ENCODE results near the gene DNAH6. TPM values are rescaled to one million over a fixed set of nuclear protein-coding genes. Genes with fewer than 3 reads are reported as not detected.
"Not testable (repeated sequence)": the region's sequence is repeated elsewhere in the genome, so short reads cannot be mapped to it uniquely, and the experiment has no call there.

The DNAH6 gene
- 0.02 and 0.06 TPM in 2 replicates for total RNA-seq (2014; rRNA removed; shearing (Covaris generic))
- 0.06 TPM in 1 of 2 replicates, not detected in the other for polyA plus RNA-seq (2014; cell fraction: nucleus; rRNA removed)

DNA sequence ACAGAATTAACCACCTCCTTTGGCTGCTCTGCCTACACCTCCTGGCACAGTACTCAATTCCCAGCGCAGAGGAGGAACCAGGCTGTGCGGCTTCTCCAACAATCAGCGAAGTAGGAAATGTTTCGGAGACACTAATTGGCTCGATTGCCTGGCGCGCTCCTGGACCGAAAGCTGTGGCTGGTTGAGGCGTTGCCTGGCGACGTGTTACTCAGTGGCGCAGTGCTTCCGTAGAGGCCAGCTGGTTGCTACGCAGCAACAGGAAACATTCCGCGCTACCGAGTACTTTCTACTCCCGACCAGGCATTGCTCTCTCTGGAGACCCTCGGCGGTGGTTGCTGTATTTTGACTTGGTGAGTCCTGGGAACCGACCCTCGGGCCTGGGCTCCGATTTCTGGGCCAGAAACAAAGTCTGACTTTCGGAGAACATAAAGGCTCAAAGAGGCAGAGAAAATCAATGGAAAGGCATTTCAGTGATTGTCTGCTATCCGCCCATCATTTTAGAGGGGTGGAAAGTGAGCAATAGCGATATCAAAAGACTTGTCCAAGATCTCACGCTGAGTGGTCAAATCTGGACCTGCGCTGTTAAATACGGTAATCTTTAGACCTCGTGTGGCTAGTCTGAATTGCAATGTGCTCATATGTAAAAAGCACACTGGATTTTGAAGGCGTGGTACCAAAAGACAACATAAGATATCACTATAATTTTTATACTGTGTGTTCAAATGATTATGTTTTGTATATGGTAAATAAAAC, at the start of gene DNAH6:
Gene DNAH6, plus strand, starts transcription at position 265 of the 753 bp plus-strand sequence. CDS start 1,329 bp downstream, outside the sequence.
- DNase-seq (ENCODE audit: extremely low read depth, low read depth): peak; percentile 90

DNA sequence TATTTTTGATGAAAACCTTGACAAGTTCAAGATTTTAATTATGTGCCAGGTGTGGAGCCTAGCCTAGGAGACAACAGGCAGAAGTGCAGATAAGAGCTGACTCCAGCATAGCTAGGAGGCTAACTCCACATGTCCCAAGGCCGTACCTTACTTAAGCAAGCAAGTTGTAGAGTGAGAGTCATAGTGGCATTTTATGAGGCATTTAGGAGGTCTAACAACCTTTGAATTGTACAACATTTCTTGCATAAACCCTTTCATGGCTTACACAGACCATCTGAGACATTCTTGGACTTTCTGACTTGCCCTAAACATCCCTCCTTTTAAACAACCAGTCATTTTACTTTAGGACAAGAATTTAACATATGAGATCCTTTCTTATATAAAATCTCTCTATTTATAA, 48.9 kb upstream of the DNAH6 start:
- DNase-seq (ENCODE audit: extremely low read depth, low read depth): no peak

- not testable (repeated sequence) for DNase-seq (ENCODE audit: extremely low read depth, low read depth)
Observed at GRCh38 chr2:84472423-84472822, 43.9 kb upstream of the DNAH6 start.

GRCh38 chr2:84472856-84473565, 43.3 kb upstream of the DNAH6 start:
- DNase-seq (ENCODE audit: extremely low read depth, low read depth): no peak

- DNase-seq (ENCODE audit: extremely low read depth, low read depth): no peak
Observed at GRCh38 chr2:84474176-84474575, 42.1 kb upstream of the DNAH6 start.

DNA sequence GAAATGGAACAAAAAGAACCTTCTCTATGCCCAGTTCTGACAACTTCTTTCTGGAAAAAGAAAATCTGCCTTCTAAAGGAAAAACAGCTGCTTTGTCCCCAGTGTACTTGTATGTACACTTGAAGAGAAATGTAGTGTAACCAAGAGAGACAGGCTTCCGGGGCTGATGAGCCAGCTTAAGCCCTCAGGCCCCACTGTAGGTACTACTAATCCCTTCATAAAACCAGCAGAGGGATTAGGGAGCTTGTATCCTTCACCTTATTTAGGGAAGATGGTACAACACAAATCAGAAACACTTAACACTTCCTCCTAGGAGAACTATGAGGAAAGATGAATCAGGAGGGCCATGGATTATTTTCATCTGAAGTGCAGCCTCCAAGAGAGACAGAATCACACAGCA, 38.4 kb upstream of the DNAH6 start:
- no peak for DNase-seq (ENCODE audit: extremely low read depth, low read depth)

- DNase-seq (ENCODE audit: extremely low read depth, low read depth): no peak
Observed at GRCh38 chr2:84478867-84479266, 37.4 kb upstream of the DNAH6 start.

DNA sequence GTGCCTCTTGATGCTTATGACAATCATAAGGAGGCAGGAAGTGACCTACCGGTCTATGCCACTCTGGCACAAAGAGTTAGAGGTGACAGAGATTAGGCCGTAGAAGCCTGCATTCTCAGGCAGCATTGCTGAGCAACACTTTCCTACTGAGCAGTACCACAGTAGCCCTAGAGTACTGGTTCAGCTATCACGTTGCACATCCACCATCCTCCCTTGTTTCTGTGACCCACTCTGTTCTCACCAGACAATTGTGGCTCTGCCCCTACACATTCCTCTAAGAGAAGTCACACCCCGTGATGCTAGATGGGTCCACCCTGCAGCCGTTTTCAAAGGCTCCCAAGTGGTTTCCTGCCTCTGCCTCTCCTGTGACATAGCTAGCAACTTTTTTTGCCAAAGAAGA, 34.6 kb upstream of the DNAH6 start:
- DNase-seq (ENCODE audit: extremely low read depth, low read depth): no peak

DNA sequence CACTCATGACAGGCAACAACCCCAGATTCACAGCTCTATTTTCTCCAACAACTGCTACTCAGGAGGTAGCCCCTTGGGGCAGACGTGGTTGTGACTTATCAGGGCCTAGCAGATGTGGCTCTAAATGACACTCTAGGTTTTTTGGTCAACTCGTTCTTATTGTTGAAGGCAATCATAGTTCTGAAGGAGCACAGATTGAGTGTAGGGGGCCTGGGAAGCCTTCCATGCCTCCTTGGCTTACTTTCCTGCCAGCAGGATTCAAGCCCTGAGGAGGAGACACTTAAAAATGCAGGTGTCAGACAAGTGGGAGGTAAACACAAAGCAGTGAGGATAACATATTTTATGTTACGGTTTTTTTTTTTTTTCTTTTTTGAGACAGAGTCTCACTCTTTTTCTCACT, 33.7 kb upstream of the DNAH6 start:
- no peak for DNase-seq (ENCODE audit: extremely low read depth, low read depth)

GRCh38 chr2:84483320-84483719, 33.0 kb upstream of the DNAH6 start:
- no peak for DNase-seq (ENCODE audit: extremely low read depth, low read depth)

GRCh38 chr2:84486441-84487115, 29.7 kb upstream of the DNAH6 start:
- no peak for DNase-seq (ENCODE audit: extremely low read depth, low read depth)

DNA sequence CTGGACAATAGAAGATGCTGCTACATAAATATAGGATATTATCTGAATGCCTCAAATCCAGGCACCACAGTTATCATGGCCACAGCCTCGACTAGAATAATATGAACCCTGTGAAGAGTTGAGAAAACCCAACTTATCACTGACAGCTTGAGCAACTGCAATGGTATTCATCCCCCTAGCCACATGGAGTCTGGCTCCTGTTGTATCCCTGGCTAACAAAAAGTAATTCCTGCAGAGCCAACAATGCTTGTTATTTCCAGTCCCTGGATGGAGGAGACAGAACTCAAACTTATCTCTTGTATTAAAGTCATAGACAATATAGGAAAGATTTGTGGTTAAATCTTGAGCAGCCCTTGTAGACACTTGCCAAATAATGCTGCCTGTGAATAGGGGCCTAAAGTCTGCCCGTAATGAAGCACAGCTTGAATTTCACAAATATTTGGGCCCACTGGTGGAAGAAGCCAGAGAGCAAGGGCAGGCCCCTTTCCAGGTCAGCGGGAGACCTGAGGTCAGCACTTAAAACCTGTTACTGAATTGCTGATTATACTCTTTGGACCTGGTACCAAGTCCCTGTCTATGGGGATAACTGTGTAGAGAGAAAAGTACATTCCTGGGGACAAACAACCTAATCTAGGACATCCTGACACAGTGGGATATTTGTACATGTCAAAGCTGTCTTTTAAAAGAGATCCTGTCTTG, 28.9 kb upstream of the DNAH6 start:
- DNase-seq (ENCODE audit: extremely low read depth, low read depth): no peak

DNA sequence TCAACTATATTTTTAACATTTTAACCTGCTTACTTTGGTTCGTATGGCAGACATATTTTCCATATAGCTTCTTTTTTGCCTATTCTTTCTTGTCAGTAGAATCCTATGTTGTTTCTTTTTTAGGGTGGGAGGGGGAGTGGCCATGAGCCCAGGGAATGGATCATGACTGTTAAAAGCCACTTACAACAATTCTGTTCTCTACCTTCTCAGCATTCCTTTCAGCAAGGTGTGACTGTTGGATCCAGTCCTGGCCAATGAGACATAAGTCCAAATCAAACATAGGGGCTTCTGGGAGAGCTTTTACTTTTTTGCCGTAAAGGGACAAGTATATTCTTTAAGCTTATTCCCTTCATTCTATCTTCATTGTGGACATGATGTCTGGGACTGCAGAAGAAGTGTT, 25.0 kb upstream of the DNAH6 start:
- DNase-seq (ENCODE audit: extremely low read depth, low read depth): no peak

DNA sequence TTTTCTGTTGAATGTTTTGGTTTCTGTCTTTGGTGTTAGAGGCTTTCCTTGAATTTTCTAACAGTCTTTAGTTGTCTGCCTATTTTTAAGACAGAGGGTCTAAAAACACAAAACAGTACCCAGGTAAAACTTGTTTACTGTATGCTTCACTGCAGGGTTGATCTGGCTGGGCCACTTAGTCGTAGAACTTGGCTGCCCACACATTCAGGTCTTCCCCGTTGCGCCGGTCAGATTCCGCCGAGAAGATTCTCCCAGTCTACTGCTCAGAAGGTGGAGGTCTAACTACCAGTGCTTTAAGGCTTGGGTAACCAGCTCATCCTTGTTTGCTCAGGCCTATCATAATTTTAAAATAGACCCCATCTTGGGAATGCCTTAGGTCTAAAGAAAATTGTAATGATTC, 24.6 kb upstream of the DNAH6 start:
- no peak for DNase-seq (ENCODE audit: extremely low read depth, low read depth)

- no peak for DNase-seq (ENCODE audit: extremely low read depth, low read depth)
Observed at GRCh38 chr2:84492571-84492970, 23.7 kb upstream of the DNAH6 start.

DNA sequence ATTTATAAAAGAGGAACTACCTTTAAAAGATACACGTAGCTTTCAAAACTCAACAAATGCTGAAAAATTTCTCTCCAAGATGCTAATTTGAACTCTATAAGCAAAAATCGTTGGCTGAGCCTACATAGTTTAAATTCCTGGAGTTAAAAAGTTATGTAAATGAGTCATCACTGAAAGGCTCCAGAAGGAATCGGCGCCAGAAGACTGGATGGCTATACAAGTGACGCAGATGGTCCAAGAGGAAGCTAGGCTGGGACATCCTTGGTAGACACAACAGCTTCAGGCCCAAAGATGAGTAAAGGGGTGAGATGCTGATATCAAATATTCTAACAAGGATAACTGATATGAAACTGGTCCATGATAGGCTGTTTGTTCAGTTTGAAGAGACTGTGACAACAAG, 22.8 kb upstream of the DNAH6 start:
- DNase-seq (ENCODE audit: extremely low read depth, low read depth): no peak

DNA sequence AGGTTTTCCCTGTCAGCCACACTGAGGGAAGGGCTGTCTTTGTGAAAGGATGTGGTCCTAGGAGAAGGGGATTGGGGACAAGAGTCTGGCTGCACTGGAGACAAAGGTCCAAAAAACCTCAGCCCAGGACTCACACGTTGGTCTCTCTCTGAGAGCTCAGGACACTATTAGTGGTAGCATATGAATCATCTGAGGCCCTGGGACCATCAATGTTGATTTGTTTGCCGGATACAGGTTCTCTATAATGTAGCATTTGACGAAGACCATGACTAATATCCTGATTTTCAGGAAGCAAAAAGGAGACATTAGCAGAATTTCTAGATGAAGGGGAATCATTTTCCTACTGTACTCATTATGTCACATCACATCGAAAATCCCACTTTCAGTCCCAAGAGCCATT, 22.2 kb upstream of the DNAH6 start:
- no peak for DNase-seq (ENCODE audit: extremely low read depth, low read depth)

GRCh38 chr2:84495539-84496146, 20.7 kb upstream of the DNAH6 start:
- DNase-seq (ENCODE audit: extremely low read depth, low read depth): peak; percentile 64

DNA sequence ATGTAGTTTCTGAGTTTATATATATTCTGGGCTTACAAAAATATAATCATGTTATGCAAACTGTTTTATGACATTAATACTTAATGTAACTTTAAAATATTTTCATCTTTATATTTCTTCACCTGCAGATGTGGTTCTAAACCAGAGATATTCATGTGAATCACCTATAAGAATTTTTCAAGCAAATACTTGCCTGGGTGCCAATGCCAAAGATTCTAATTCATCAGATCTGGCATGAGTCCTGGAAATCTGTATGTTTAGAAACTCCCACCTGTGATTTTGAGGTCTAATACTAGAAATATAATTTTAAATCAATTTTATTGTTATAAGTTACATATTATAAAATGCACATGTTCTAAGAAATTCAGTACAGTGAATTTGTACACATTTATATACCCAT, 19.9 kb upstream of the DNAH6 start:
- DNase-seq (ENCODE audit: extremely low read depth, low read depth): no peak

DNA sequence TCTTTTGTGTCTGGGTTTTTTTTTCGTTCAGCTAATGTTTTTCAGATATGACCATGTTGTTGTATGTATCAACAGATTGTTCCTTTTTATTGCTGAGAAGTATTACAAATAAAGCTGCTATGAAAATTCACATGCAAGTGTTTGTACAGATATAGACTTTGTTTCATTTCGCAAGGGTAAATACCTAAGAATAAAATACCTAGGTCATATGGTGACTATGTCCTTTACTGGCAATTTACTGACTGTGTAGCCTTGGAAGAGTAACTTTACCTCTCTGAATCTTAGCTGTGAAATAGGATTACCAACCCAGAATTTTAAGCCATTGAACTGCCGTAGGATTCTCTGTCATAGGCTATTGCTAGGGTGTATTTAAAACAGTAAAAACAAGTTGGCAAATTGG, 19.0 kb upstream of the DNAH6 start:
- DNase-seq (ENCODE audit: extremely low read depth, low read depth): no peak

All from NCI-H460 (cell line).